ENCODE data around the gene GMCL1. TPM values are rescaled to one million over a fixed set of nuclear protein-coding genes. Genes with fewer than 3 reads are reported as not detected.

The GMCL1 gene
- total RNA-seq, 2 experiments from 2014 or later: 29.7 to 29.8 TPM

- peak in 2 of 14 experiments; percentile 15 to 32 for DNase-seq
- no peak for TF ChIP-seq CTCF (IDR thresholded peaks at IDR 0.05)
- Histone ChIP-seq H3K27me3 (ENCODE audit: control insufficient read depth in 1 of 2, insufficient read depth in 2 of 2, low read length in 2 of 2) (no peaks in the 10 kb centered on the region), H3K36me3 (ENCODE audit: insufficient read depth, low read length) (peaks cover 5% of the 10 kb centered on the region), H3K27ac (ENCODE audit: low read depth in 1 of 2, low read length in 2 of 2) (no peak overlapping the region), H3K9me3 (ENCODE audit: control insufficient read depth in 1 of 2, insufficient read depth in 1 of 2, low read length in 2 of 2) (no peaks in the 10 kb centered on the region), H3K4me1 (ENCODE audit: insufficient read depth, low read length) (peaks cover 5% of the 10 kb centered on the region), H3K4me3 (ENCODE audit: low read length) (no peak overlapping the region)
- no peak for ATAC-seq (ENCODE audit: poor library complexity)
- CTCF ChIA-PET: no interaction called here
- POLR2A ChIA-PET: no interaction called here
- Mint-ChIP-seq H3K9me3 (no peaks in the 10 kb centered on the region), H3K36me3 (ENCODE audit: low read depth) (no peaks in the 10 kb centered on the region), H3K27ac (no peak overlapping the region), H3K4me3 (no peak overlapping the region), H3K27me3 (no peaks in the 10 kb centered on the region), H3K4me1 (ENCODE audit: low read depth) (peaks cover 17% of the 10 kb centered on the region)
- intact Hi-C loops (cut with DNase I, micrococcal nuclease): loop anchor here in 1 of 2 experiments (5.0 kb wide), 1 partner anchor 37 kb away; no protein-coding TSS in a partner anchor
Measured at GRCh38 chr2:69804416-69804815, 25.0 kb upstream of the GMCL1 start.

GRCh38 chr2:69805887-69806286, 23.6 kb upstream of the GMCL1 start:
- ChIA-PET CTCF (interaction anchor here (1.0 to 2.4 kb wide), 3 partner anchors 10 to 195 kb away, joined by 3 to 8 read pairs (median 4); no protein-coding TSS in a partner anchor), POLR2A (no interaction called here)
- H3K27ac Mint-ChIP-seq: no peak overlapping the region
- ATAC-seq (ENCODE audit: poor library complexity): no peak
- H3K27me3 Mint-ChIP-seq: no peaks in the 10 kb centered on the region
- Histone ChIP-seq H3K36me3 (ENCODE audit: insufficient read depth, low read length) (peaks cover 5% of the 10 kb centered on the region), H3K4me1 (ENCODE audit: insufficient read depth, low read length) (peaks cover 5% of the 10 kb centered on the region), H3K27me3 (ENCODE audit: control insufficient read depth in 1 of 2, insufficient read depth in 2 of 2, low read length in 2 of 2) (no peaks in the 10 kb centered on the region), H3K4me3 (ENCODE audit: low read length) (no peak overlapping the region), H3K27ac (ENCODE audit: low read depth in 1 of 2, low read length in 2 of 2) (no peak overlapping the region), H3K9me3 (ENCODE audit: control insufficient read depth in 1 of 2, insufficient read depth in 1 of 2, low read length in 2 of 2) (no peaks in the 10 kb centered on the region)
- H3K9me3 Mint-ChIP-seq: no peaks in the 10 kb centered on the region
- intact Hi-C loops (cut with DNase I, micrococcal nuclease): no loop called here
- TF ChIP-seq CTCF (IDR thresholded peaks at IDR 0.05): no peak
- DNase-seq: no peak
- H3K36me3 Mint-ChIP-seq (ENCODE audit: low read depth): no peaks in the 10 kb centered on the region
- H3K4me3 Mint-ChIP-seq: no peak overlapping the region
- H3K4me1 Mint-ChIP-seq (ENCODE audit: low read depth): peaks cover 14% of the 10 kb centered on the region

GRCh38 chr2:69807821-69808540, 21.5 kb upstream of the GMCL1 start:
- TF ChIP-seq CTCF (IDR thresholded peaks at IDR 0.05): no peak
- Histone ChIP-seq H3K36me3 (ENCODE audit: insufficient read depth, low read length) (peaks cover 5% of the 10 kb centered on the region), H3K4me3 (ENCODE audit: low read length) (no peak overlapping the region), H3K4me1 (ENCODE audit: insufficient read depth, low read length) (peaks cover 5% of the 10 kb centered on the region), H3K9me3 (ENCODE audit: control insufficient read depth in 1 of 2, insufficient read depth in 1 of 2, low read length in 2 of 2) (no peaks in the 10 kb centered on the region), H3K27me3 (ENCODE audit: control insufficient read depth in 1 of 2, insufficient read depth in 2 of 2, low read length in 2 of 2) (no peaks in the 10 kb centered on the region), H3K27ac (ENCODE audit: low read depth in 1 of 2, low read length in 2 of 2) (no peak overlapping the region)
- Mint-ChIP-seq H3K4me3 (no peak overlapping the region), H3K27me3 (no peaks in the 10 kb centered on the region), H3K9me3 (no peaks in the 10 kb centered on the region), H3K27ac (no peak overlapping the region), H3K36me3 (ENCODE audit: low read depth) (no peaks in the 10 kb centered on the region), H3K4me1 (ENCODE audit: low read depth) (peaks cover 14% of the 10 kb centered on the region)
- intact Hi-C loops (cut with DNase I, micrococcal nuclease): no loop called here
- POLR2A ChIA-PET: no interaction called here
- ATAC-seq (ENCODE audit: poor library complexity): no peak
- CTCF ChIA-PET: interaction anchor here (0.6 to 2.4 kb wide), 3 partner anchors 9 to 84 kb away, joined by 3 to 9 read pairs (median 8); no protein-coding TSS in a partner anchor
- no peak for DNase-seq

Data from CD4-positive, alpha-beta T cell (primary cell).